HepG2 (cell line): ENCODE results near the gene RAD21L1. TPM values are rescaled to one million over a fixed set of nuclear protein-coding genes. Genes with fewer than 3 reads are reported as not detected.

ENCODE experiments used
- ATAC-seq: fragments of 200-7000 bp; cut with Tn5 transposase; 3 replicates; pipeline ENCODE4 v1.9.1; 2020; ENCODE audit warnings: mild to moderate bottlenecking, moderate library complexity
- BruUV-seq: library from RNA; stranded (reverse); fragments of 400-500 nt; replicated peaks from 2 replicates; lab custom pipeline; 2021; lab: Mats Ljungman, UMichigan
- CTCF ChIA-PET: fragments of 300-600 bp; formaldehyde crosslinking; extraction: SDS; loops from one replicate; lab custom pipeline; 2021; ENCODE audit warnings: low total read pairs, inconsistent platforms, low intra/inter-chr PET ratio; lab: Yijun Ruan, JAX
- POLR2A ChIA-PET: fragments of 350-600 bp; sonication (Branson Sonifier 250); formaldehyde crosslinking; loops from one replicate; lab custom pipeline; 2020; ENCODE audit warnings: antibody characterized with exemption, inconsistent platforms; lab: Yijun Ruan, JAX
- DNase-seq: peaks from one replicate; pipeline ENCODE4 v3.0.0-alpha.2; 2015; ENCODE audit warnings: low spot score
- FAIRE-seq: peaks from 3 replicates; lab custom pipeline; 2011; peaks lifted over from hg19 to GRCh38; lab: Jason Lieb, UNC
- H2AFZ ChIP-seq: one replicate; pipeline ENCODE4 v1.6.1; 2011; ENCODE audit warnings: low read length, inconsistent platforms
- H3K27ac ChIP-seq: fragments of 300-600 bp; 3 replicates; pipeline ENCODE4 v1.8.0; 2011; ENCODE audit warnings: mixed run types, mild to moderate bottlenecking, mixed read lengths, low read length, inconsistent platforms; ENCODE audit not compliant: insufficient read depth; ENCODE audit errors: extremely low read length
- H3K27me3 ChIP-seq, 2 experiments: fragments of 200-600 bp in 1 of 2; 2 replicates in 1 of 2; 3 replicates in 1 of 2; pipeline versions ENCODE4 v1.6.0 to v1.8.0; 2011; ENCODE audit warnings: low read length in 2 of 2, mild to moderate bottlenecking in 2 of 2, moderate library complexity in 2 of 2, inconsistent platforms in 1 of 2; ENCODE audit not compliant: insufficient read depth in 2 of 2, control insufficient read depth in 1 of 2
- H3K36me3 ChIP-seq, 2 experiments: fragments of 200-600 bp in 1 of 2; replicated peaks in 1 of 2; 2 replicates in 1 of 2; 3 replicates in 1 of 2; pipeline versions ENCODE4 v1.5.1 to v1.8.0; 2011; ENCODE audit warnings: low read length in 2 of 2, inconsistent platforms in 1 of 2; ENCODE audit not compliant: insufficient read depth in 2 of 2, control insufficient read depth in 1 of 2
- H3K4me1 ChIP-seq: 2 replicates; pipeline ENCODE4 v1.5.1; 2012; ENCODE audit warnings: low read length, inconsistent platforms; ENCODE audit not compliant: insufficient read depth
- H3K4me2 ChIP-seq: 2 replicates; pipeline ENCODE4 v1.6.0; 2011; ENCODE audit warnings: low read depth, low read length, inconsistent platforms
- H3K4me3 ChIP-seq, 3 experiments: fragments of 200-600 bp in 1 of 3; sonication (generic), shearing (Covaris generic) in 1 of 3; replicated peaks in 1 of 3; 2 replicates each; pipeline ENCODE4 v1.5.1; 2011 to 2016; ENCODE audit warnings: low read length in 3 of 3, inconsistent platforms in 2 of 3, low read depth in 2 of 3, mild to moderate bottlenecking in 2 of 3, control low read depth in 1 of 3, mixed read lengths in 1 of 3; ENCODE audit not compliant: insufficient read depth in 1 of 3
- H3K79me2 ChIP-seq: one replicate; pipeline ENCODE4 v1.6.1; 2011; ENCODE audit warnings: low read length, inconsistent platforms; ENCODE audit not compliant: insufficient read depth
- H3K9ac ChIP-seq: 2 replicates; pipeline ENCODE4 v1.6.0; 2011; ENCODE audit warnings: mild to moderate bottlenecking, low read depth, low read length, inconsistent platforms; ENCODE audit not compliant: insufficient read depth
- H3K9me3 ChIP-seq: 2 replicates; pipeline ENCODE4 v1.5.1; 2012; ENCODE audit warnings: mild to moderate bottlenecking, low read length
- H4K20me1 ChIP-seq: 2 replicates; pipeline ENCODE4 v1.6.0; 2011; ENCODE audit warnings: inconsistent platforms, mild to moderate bottlenecking, low read length, moderate library complexity; ENCODE audit not compliant: insufficient read depth
- BRD4 ChIP-seq: sonication (generic); formaldehyde crosslinking; IDR thresholded peaks from 2 replicates; pipeline ENCODE4 v1.4.0; 2020; ENCODE audit warnings: missing genetic modification reagents
- HBP1 ChIP-seq: IDR thresholded peaks from 2 replicates; pipeline ENCODE4 v1.6.1; 2016; ENCODE audit warnings: low read depth, control low read depth
- MAX ChIP-seq: IDR thresholded peaks from 2 replicates; pipeline ENCODE4 v1.6.1; 2012; ENCODE audit warnings: inconsistent platforms
- TBX3 ChIP-seq: fragments of 450-650 bp; IDR thresholded peaks from 2 replicates; pipeline ENCODE4 v1.6.1; 2017; ENCODE audit warnings: antibody characterized with exemption, mild to moderate bottlenecking, inconsistent platforms, borderline replicate concordance
- ZBTB40 ChIP-seq, 2 experiments: fragments of 450-650 bp in 1 of 2; sonication (generic) in 1 of 2; formaldehyde crosslinking in 1 of 2; IDR thresholded peaks; 2 replicates each; pipeline versions ENCODE4 v1.6.1 to v1.8.0; 2016 to 2022; ENCODE audit warnings: antibody characterized with exemption in 1 of 2, mild to moderate bottlenecking in 1 of 2, missing genetic modification reagents in 1 of 2
- ZBTB44 ChIP-seq: sonication (generic); formaldehyde crosslinking; IDR thresholded peaks from 2 replicates; pipeline ENCODE4 v1.4.0; 2020; ENCODE audit warnings: missing genetic modification reagents
- ZNF276 ChIP-seq: sonication (generic); formaldehyde crosslinking; IDR thresholded peaks from 2 replicates; pipeline ENCODE4 v1.4.0; 2020; ENCODE audit warnings: mild to moderate bottlenecking, low read depth, missing genetic modification reagents
- ZNF296 ChIP-seq: sonication (generic); formaldehyde crosslinking; conservative IDR thresholded peaks from 2 replicates; pipeline ENCODE4 v1.5.0; 2020; ENCODE audit warnings: mild to moderate bottlenecking, missing genetic modification reagents
- ZNF720 ChIP-seq: sonication (generic); formaldehyde crosslinking; IDR thresholded peaks from 2 replicates; pipeline ENCODE4 v1.4.0; 2020; ENCODE audit warnings: missing genetic modification reagents
- WGBS: methylation state at CpG from one replicate; pipeline ENCODE4 v1.1.6; 2017; ENCODE audit warnings: low lambda C conversion rate; 5-methylcytosine and 5-hydroxymethylcytosine counted together
- in situ Hi-C: cut with HindIII; loops from 2 replicates; pipeline ENCODE4 v1.10.0; 2017; ENCODE audit warnings: low pct_unique_long_range_greater_than_20kb; ENCODE audit not compliant: extremely low pct_ligation_motif_present
- intact Hi-C: fragments of 100-400 bp; cut with micrococcal nuclease; formaldehyde crosslinking; loops from one replicate; pipeline ENCODE4 v1.10.0; 2022; ENCODE audit not compliant: unreplicated experiment
- polyA plus RNA-seq, 8 experiments: library from polyadenylated mRNA; depleted of rRNA in 3 of 8; stranded (reverse) in 7 of 8; unstranded in 1 of 8; fragments of >200 nt; fragmentation: Illumina TruSeq in 4 of 8; extraction: Trizol in 4 of 8; gene quantifications; 2 replicates each; pipeline versions ENCODE4 v1.2.1 to v1.2.3, GENCODE V29; 2011 to 2016; ENCODE audit warnings: low read depth in 4 of 8, missing spikeins in 1 of 8, mixed read lengths in 1 of 8; ENCODE audit not compliant: insufficient read depth in 1 of 8
- total RNA-seq, 5 experiments: library from RNA; depleted of rRNA; stranded (reverse); fragments of >200 nt; fragmentation: Illumina TruSeq; extraction: Trizol; gene quantifications; 2 replicates each; pipeline ENCODE4 v1.2.3, GENCODE V29; 2016; ENCODE audit warnings: low read depth in 1 of 5

The RAD21L1 gene
- total and polyA plus RNA-seq, 2 of the 13 experiments (the other 11 are each of a cell fraction or from before 2014, with no cell fraction given) = not detected

GRCh38 chr20:1178623-1179022, 47.2 kb upstream of the RAD21L1 start:
- intact Hi-C loops (no loop called here), in situ Hi-C loops (no loop called here)
- H3K79me2 ChIP-seq = no peaks in the 10 kb centered on the region
- H3K4me2 ChIP-seq = no peak overlapping the region
- no peak overlapping the region for H3K27ac ChIP-seq
- H3K9ac ChIP-seq = no peak overlapping the region
- ChIA-PET POLR2A (no interaction called here), CTCF (interaction anchor here (1.7 kb wide), 1 partner anchor 34 kb away, joined by 8 read pairs; no protein-coding TSS in a partner anchor)
- WGBS = 93% methylated on average over 3 of the region's 3 CpGs
- no peaks in the 10 kb centered on the region for H3K27me3 ChIP-seq
- H3K36me3 ChIP-seq = peaks cover 2 to 4% of the 10 kb centered on the region in 2 experiments; a peak in 2 of 5 replicates
- no peak overlapping the region for H2AFZ ChIP-seq
- ATAC-seq (no peak), DNase-seq (no peak), FAIRE-seq (no peak)
- no peaks in the 10 kb centered on the region for H3K9me3 ChIP-seq
- no peak overlapping the region for H3K4me3 ChIP-seq
- no peaks in the 10 kb centered on the region for H4K20me1 ChIP-seq
- no TSS peak for BruUV-seq
- H3K4me1 ChIP-seq = peaks cover 15% of the 10 kb centered on the region
- TF ChIP-seq ZNF276 (CRISPR knock-in tag) = no peak
- no peak for TF ChIP-seq ZBTB40 (IDR thresholded peaks at IDR 0.05)
- TF ChIP-seq ZBTB40 (CRISPR knock-in tag; IDR thresholded peaks at IDR 0.05) = no peak
- TF ChIP-seq TBX3 = no peak
- TF ChIP-seq HBP1 (CRISPR knock-in tag) = no peak
- no peak for TF ChIP-seq ZNF296
- no peak for TF ChIP-seq MAX
- no peak for TF ChIP-seq BRD4 (CRISPR knock-in tag)
- TF ChIP-seq ZNF720 (CRISPR knock-in tag) = no peak
- TF ChIP-seq ZBTB44 (CRISPR knock-in tag) = no peak
